MM.1S (cell line): ENCODE measurements around the gene ARID3B.

Experiments used
- DNase-seq: peaks from one replicate; pipeline ENCODE4 v3.0.0-alpha.2; 2015
- H2AFZ ChIP-seq: fragments of 300-600 bp; sonication (generic); 2 replicates; pipeline ENCODE4 v1.6.0; 2016; ENCODE audit warnings: antibody characterized with exemption, low read length
- H3F3A ChIP-seq: fragments of 300-600 bp; sonication (generic); 2 replicates; pipeline ENCODE4 v1.6.1; 2016; ENCODE audit warnings: mild to moderate bottlenecking, antibody characterized with exemption, low read length, moderate library complexity, mixed read lengths; ENCODE audit not compliant: insufficient read depth
- H3K27ac ChIP-seq: fragments of 300-600 bp; sonication (generic); 2 replicates; pipeline ENCODE4 v1.5.1; 2016; ENCODE audit warnings: mild to moderate bottlenecking, low read length
- H3K27me3 ChIP-seq: fragments of 300-600 bp; sonication (generic); replicated peaks from 2 replicates; pipeline ENCODE4 v1.6.0; 2016; ENCODE audit warnings: low read length; ENCODE audit not compliant: insufficient read depth
- H3K36me3 ChIP-seq: fragments of 300-600 bp; sonication (generic); replicated peaks from 2 replicates; pipeline ENCODE4 v1.6.1; 2016; ENCODE audit warnings: mild to moderate bottlenecking, low read length, mixed read lengths; ENCODE audit not compliant: insufficient read depth
- H3K4me1 ChIP-seq: fragments of 300-600 bp; sonication (generic); 2 replicates; pipeline ENCODE4 v1.6.1; 2016; ENCODE audit warnings: low read length, mixed read lengths
- H3K4me2 ChIP-seq: fragments of 300-600 bp; sonication (generic); 2 replicates; pipeline ENCODE4 v1.6.0; 2016; ENCODE audit warnings: low read depth, low read length
- H3K4me3 ChIP-seq: fragments of 300-600 bp; sonication (generic); 2 replicates; pipeline ENCODE4 v1.5.1; 2016; ENCODE audit warnings: low read length, mixed read lengths
- H3K79me2 ChIP-seq: fragments of 300-600 bp; sonication (generic); 2 replicates; pipeline ENCODE4 v1.6.1; 2016; ENCODE audit warnings: mixed run types, low read length, mixed read lengths
- H3K9ac ChIP-seq: fragments of 300-600 bp; sonication (generic); 2 replicates; pipeline ENCODE4 v1.6.1; 2016; ENCODE audit warnings: low read length, mixed read lengths
- H3K9me2 ChIP-seq: fragments of 300-600 bp; sonication (generic); replicated peaks from 2 replicates; pipeline ENCODE4 v1.6.1; 2016; ENCODE audit warnings: mild to moderate bottlenecking, low read length, mixed read lengths; ENCODE audit not compliant: insufficient read depth
- H3K9me3 ChIP-seq: fragments of 300-600 bp; sonication (generic); replicated peaks from 2 replicates; pipeline ENCODE4 v1.6.1; 2016; ENCODE audit warnings: mild to moderate bottlenecking, low read length, mixed read lengths; ENCODE audit not compliant: insufficient read depth
- H4K20me1 ChIP-seq: fragments of 300-600 bp; sonication (generic); 2 replicates; pipeline ENCODE4 v1.6.1; 2016; ENCODE audit warnings: mild to moderate bottlenecking, low read length, moderate library complexity, mixed read lengths; ENCODE audit not compliant: insufficient read depth
- EZH2 ChIP-seq: fragments of 300-600 bp; sonication (generic); optimal IDR thresholded peaks from 2 replicates; pipeline ENCODE3; 2017; ENCODE audit warnings: low read depth, mild to moderate bottlenecking, antibody characterized with exemption, low read length, mixed read lengths
- EZH2phosphoT487 ChIP-seq: fragments of 300-600 bp; sonication (generic); IDR thresholded peaks from 2 replicates; pipeline ENCODE4 v1.6.1; 2018; ENCODE audit warnings: antibody characterized with exemption, low read length
- TF ChIP-seq, protein P1 (sequence below): fragments of 300-600 bp; sonication (generic); IDR thresholded peaks from 2 replicates; pipeline ENCODE4 v1.5.1; 2016; ENCODE audit warnings: antibody characterized with exemption, low read length, mixed read lengths

The ARID3B gene

DNA sequence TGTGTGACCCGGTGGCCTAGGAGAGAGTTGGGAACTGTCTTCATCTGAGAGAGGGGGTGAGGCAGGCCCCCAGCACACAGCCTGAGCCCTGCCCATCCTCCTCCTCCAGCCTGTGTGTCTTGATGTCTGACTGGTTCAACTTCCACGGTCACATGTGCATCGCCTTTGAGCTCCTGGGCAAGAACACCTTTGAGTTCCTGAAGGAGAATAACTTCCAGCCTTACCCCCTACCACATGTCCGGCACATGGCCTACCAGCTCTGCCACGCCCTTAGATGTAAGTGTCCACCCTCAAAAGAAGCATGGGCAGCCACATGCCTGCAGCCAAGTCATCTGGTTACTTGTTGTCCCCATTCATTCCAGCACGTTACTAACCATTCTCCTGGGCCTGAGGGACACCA lies 84.7 kb downstream of the ARID3B start:
- Histone ChIP-seq H3K27me3 (no peaks in the 10 kb centered on the region), H3F3A (peaks cover 51% of the 10 kb centered on the region), H2AFZ (no peak overlapping the region), H3K79me2 (peaks cover 79% of the 10 kb centered on the region), H3K4me3 (no peak overlapping the region), H3K4me1 (peaks cover 72% of the 10 kb centered on the region), H3K9ac (peak overlapping the region; percentile 49; the same call in 1 of the 2 replicates), H3K4me2 (peak overlapping the region; percentile 55), H3K27ac (peak overlapping the region; percentile 90), H3K9me3 (no peaks in the 10 kb centered on the region), H3K9me2 (no peaks in the 10 kb centered on the region), H4K20me1 (peaks cover 3% of the 10 kb centered on the region; the same call in 1 of the 2 replicates), H3K36me3 (peaks cover 33% of the 10 kb centered on the region; the same call in 1 of the 2 replicates)
- no peak for DNase-seq
- TF ChIP-seq EZH2 = no peak
- TF ChIP-seq, protein P1, sequence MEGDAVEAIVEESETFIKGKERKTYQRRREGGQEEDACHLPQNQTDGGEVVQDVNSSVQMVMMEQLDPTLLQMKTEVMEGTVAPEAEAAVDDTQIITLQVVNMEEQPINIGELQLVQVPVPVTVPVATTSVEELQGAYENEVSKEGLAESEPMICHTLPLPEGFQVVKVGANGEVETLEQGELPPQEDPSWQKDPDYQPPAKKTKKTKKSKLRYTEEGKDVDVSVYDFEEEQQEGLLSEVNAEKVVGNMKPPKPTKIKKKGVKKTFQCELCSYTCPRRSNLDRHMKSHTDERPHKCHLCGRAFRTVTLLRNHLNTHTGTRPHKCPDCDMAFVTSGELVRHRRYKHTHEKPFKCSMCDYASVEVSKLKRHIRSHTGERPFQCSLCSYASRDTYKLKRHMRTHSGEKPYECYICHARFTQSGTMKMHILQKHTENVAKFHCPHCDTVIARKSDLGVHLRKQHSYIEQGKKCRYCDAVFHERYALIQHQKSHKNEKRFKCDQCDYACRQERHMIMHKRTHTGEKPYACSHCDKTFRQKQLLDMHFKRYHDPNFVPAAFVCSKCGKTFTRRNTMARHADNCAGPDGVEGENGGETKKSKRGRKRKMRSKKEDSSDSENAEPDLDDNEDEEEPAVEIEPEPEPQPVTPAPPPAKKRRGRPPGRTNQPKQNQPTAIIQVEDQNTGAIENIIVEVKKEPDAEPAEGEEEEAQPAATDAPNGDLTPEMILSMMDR = no peak
- TF ChIP-seq EZH2phosphoT487 = no peak

DNA sequence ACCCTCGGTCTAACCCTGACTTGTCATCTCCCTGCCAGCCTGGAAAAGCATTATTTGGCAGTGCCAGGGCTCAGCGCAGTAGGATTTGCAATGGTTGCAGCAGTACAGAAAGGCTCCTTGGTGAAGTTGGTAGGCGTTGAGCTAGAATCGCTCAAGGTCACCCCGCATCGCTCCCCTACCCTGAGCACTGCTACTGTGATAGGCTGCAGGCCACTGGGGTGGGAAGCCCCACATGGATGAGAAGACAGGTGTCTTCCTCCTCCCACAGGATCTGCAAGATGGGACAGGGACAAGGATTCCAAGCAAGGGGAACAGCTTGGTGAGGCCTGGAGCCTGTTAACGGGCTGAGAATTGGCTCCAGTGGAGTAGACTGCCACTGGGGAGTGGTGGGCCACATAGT lies 85.3 kb downstream of the ARID3B start:
- peaks cover 73% of the 10 kb centered on the region for H3K79me2 ChIP-seq
- no peaks in the 10 kb centered on the region for H3K9me2 ChIP-seq
- TF ChIP-seq, protein P1 = no peak
- TF ChIP-seq EZH2phosphoT487 (no peak), EZH2 (no peak)
- peak overlapping the region; percentile 49; the same call in 1 of the 2 replicates for H3K9ac ChIP-seq
- H2AFZ ChIP-seq = no peak overlapping the region
- peaks cover 67% of the 10 kb centered on the region for H3K4me1 ChIP-seq
- H3K4me2 ChIP-seq = peak overlapping the region; percentile 55
- no peaks in the 10 kb centered on the region for H3K9me3 ChIP-seq
- peaks cover 33% of the 10 kb centered on the region; the same call in 1 of the 2 replicates for H3K36me3 ChIP-seq
- peak overlapping the region; percentile 90 for H3K27ac ChIP-seq
- H3F3A ChIP-seq = peaks cover 58% of the 10 kb centered on the region
- DNase-seq = no peak
- 0 out of 2 replicates have a peak, but pooled peaks cover 2% of the 10 kb centered on the region for H4K20me1 ChIP-seq
- H3K4me3 ChIP-seq = no peak overlapping the region
- no peaks in the 10 kb centered on the region for H3K27me3 ChIP-seq

DNA sequence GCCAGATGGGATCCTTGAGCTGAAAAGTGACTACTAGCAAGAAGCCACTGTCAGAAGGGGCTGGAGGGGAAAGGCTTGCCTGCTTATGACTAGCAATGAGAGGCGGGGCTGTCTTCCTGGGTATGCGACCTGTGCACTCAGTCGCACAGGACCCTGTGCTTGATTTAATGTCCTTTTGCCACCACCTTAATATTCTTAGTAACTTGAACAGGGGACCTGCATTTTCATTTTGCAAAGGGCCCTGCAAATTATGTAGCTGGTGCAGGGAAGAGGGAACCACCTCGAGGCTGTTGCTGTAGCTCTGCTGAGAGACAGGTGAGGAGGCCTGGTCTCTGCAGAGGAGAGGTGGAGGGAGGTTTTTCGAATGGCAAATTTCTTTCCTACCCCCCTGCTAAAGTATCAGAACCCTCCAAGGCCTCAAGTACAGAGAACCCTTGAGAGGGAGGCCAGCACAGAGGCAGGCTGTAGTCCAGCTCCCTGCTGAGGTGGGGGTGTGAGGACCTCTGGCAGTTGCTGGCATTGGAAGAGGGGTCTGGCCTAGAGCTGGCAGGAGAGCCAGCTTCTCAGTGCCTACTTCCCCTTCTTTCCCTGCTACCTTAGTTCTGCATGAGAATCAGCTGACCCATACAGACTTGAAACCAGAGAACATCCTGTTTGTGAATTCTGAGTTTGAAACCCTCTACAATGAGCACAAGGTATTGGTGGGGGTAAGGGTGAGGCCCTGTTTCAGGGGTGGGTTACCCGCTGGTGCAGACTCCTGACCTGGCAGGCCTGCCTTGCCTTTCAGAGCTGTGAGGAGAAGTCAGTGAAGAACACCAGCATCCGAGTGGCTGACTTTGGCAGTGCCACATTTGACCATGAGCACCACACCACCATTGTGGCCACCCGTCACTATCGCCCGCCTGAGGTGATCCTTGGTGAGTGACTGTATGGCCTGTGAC lies 86.0 kb downstream of the ARID3B start:
- Histone ChIP-seq H3K4me2 (peak overlapping the region; percentile 55), H3K36me3 (peaks cover 33% of the 10 kb centered on the region; the same call in 1 of the 2 replicates), H2AFZ (no peak overlapping the region), H3K4me1 (peaks cover 64% of the 10 kb centered on the region), H3F3A (peaks cover 59% of the 10 kb centered on the region), H3K27ac (peak overlapping the region; percentile 90), H3K9me2 (no peaks in the 10 kb centered on the region), H3K9ac (peak overlapping the region; percentile 54), H3K9me3 (no peaks in the 10 kb centered on the region), H3K79me2 (peaks cover 66% of the 10 kb centered on the region), H3K4me3 (peak overlapping the region; percentile 28), H3K27me3 (no peaks in the 10 kb centered on the region), H4K20me1 (no peaks in the 10 kb centered on the region)
- TF ChIP-seq, protein P1 = no peak
- TF ChIP-seq EZH2phosphoT487 (no peak), EZH2 (no peak)
- DNase-seq = peak; percentile 91
